BJ (cell line): ENCODE results near the gene HLA-DRA. TPM values are rescaled to one million over a fixed set of nuclear protein-coding genes. Genes with fewer than 3 reads are reported as not detected.

ENCODE experiments used
- CTCF ChIA-PET: fragments of 350-600 bp; formaldehyde crosslinking; extraction: SDS; loops from one replicate; lab custom pipeline; 2021; ENCODE audit warnings: antibody characterized with exemption, inconsistent platforms; lab: Yijun Ruan, JAX
- POLR2A ChIA-PET: fragments of 300-600 bp; sonication (Branson Sonifier 250); formaldehyde crosslinking; extraction: SDS; loops from one replicate; lab custom pipeline; 2021; ENCODE audit warnings: antibody characterized with exemption; lab: Charles Lee
- DNase-seq: peaks from one replicate; pipeline ENCODE4 v3.0.0-alpha.2; 2011; ENCODE audit warnings: low read depth
- H3K27me3 ChIP-seq: 2 replicates; pipeline ENCODE4 v1.6.0; 2011; ENCODE audit warnings: low read length; ENCODE audit not compliant: control insufficient read depth, insufficient read depth
- H3K36me3 ChIP-seq: 2 replicates; pipeline ENCODE4 v1.5.1; 2011; ENCODE audit warnings: low read length; ENCODE audit not compliant: control insufficient read depth, insufficient read depth
- H3K4me3 ChIP-seq: 2 replicates; pipeline ENCODE4 v1.5.1; 2011; ENCODE audit warnings: low read depth, mild to moderate bottlenecking, control low read depth, low read length
- CTCF ChIP-seq: IDR thresholded peaks from 2 replicates; pipeline ENCODE4 v1.5.1; 2011; ENCODE audit warnings: low read depth, mild to moderate bottlenecking, control low read depth, inconsistent platforms, low read length, moderate library complexity; ENCODE audit not compliant: insufficient read depth
- polyA plus RNA-seq: library from polyadenylated mRNA; depleted of rRNA; stranded (reverse); fragments of >200 nt; gene quantifications from 2 replicates; pipeline ENCODE4 v1.2.3, GENCODE V29; 2011

Gene HLA-DRA
- polyA plus RNA-seq, 1 experiment: not detected

GRCh38 chr6:32410906-32411305 is 28.8 kb upstream of the HLA-DRA start:
- TF ChIP-seq CTCF: no peak
- no peak for DNase-seq
- ChIA-PET CTCF (interaction anchor here (1.8 to 4.7 kb wide), 2 partner anchors 14 to 375 kb away, joined by 4 to 36 read pairs; no protein-coding TSS in a partner anchor), POLR2A (no interaction called here)
- peaks cover 5% of the 10 kb centered on the region for H3K27me3 ChIP-seq
- H3K36me3 ChIP-seq: no peaks in the 10 kb centered on the region
- H3K4me3 ChIP-seq: no peak overlapping the region

- POLR2A ChIA-PET: no interaction called here
- TF ChIP-seq CTCF: no peak
- peaks cover 5% of the 10 kb centered on the region for H3K27me3 ChIP-seq
- CTCF ChIA-PET: interaction anchor here (0.8 to 5.5 kb wide), 5 partner anchors 13 to 382 kb away, joined by 3 to 46 read pairs (median 25); no protein-coding TSS in a partner anchor
- no peak overlapping the region for H3K4me3 ChIP-seq
- H3K36me3 ChIP-seq: no peaks in the 10 kb centered on the region
- DNase-seq: no peak
Observed at GRCh38 chr6:32411566-32412327, 27.9 kb upstream of the HLA-DRA start.

GRCh38 chr6:32413427-32414047 is 26.1 kb upstream of the HLA-DRA start:
- no peak overlapping the region for H3K4me3 ChIP-seq
- H3K36me3 ChIP-seq: no peaks in the 10 kb centered on the region
- peak; percentile 93 for TF ChIP-seq CTCF
- CTCF ChIA-PET: interaction anchor here (0.6 to 5.5 kb wide), 30 partner anchors 10 to 662 kb away, joined by 3 to 53 read pairs (median 6); partner anchors contain the start of genes BTNL2, HLA-DMA and HLA-DPB1
- DNase-seq: peak; percentile 3
- H3K27me3 ChIP-seq: peaks cover 3% of the 10 kb centered on the region
- POLR2A ChIA-PET: no interaction called here

GRCh38 chr6:32415521-32416019 is 24.1 kb upstream of the HLA-DRA start:
- peaks cover 3% of the 10 kb centered on the region for H3K27me3 ChIP-seq

More at GRCh38 chr6:32415521-32416019, 24.1 kb upstream of the HLA-DRA start:
- DNase-seq: no peak
- Histone ChIP-seq H3K36me3 (no peaks in the 10 kb centered on the region), H3K4me3 (no peak overlapping the region)
- ChIA-PET CTCF (interaction anchor here (0.7 to 5.5 kb wide), 12 partner anchors 9 to 453 kb away, joined by 3 to 53 read pairs (median 4); partner anchors contain the start of gene BTNL2), POLR2A (no interaction called here)
- TF ChIP-seq CTCF: peak; percentile 96
